NCI-H446 treated with DMSO at 0.1 percent for 48 hours (cell line): ENCODE measurements around the gene BAZ1A.
"Not testable (repeated sequence)": the region's sequence is repeated elsewhere in the genome, so short reads cannot be mapped to it uniquely, and the experiment has no call there.

Source experiments
- DNase-seq: peaks from one replicate; lab custom pipeline; 2025; lab: John Stamatoyannopoulos, UW

BAZ1A gene

GRCh38 chr14:34853041-34853440, 22.1 kb downstream of the BAZ1A start:
- DNase-seq, result no peak

GRCh38 chr14:34851395-34851794, 23.8 kb downstream of the BAZ1A start:
- no peak for DNase-seq

- no peak for DNase-seq
Measured at GRCh38 chr14:34845869-34846268, 29.3 kb downstream of the BAZ1A start.

GRCh38 chr14:34843011-34843554, 32.1 kb downstream of the BAZ1A start:
- DNase-seq, result peak; percentile 14

- no peak for DNase-seq
Measured at GRCh38 chr14:34837801-34838322, 37.3 kb downstream of the BAZ1A start.

GRCh38 chr14:34835312-34835711, 39.8 kb downstream of the BAZ1A start:
- DNase-seq, result no peak

- no peak for DNase-seq
Measured at GRCh38 chr14:34833549-34834523, 41.3 kb downstream of the BAZ1A start.

GRCh38 chr14:34826661-34827060, 48.5 kb downstream of the BAZ1A start:
- no peak for DNase-seq

GRCh38 chr14:34824826-34825225, 50.3 kb downstream of the BAZ1A start:
- no peak for DNase-seq

- DNase-seq, result no peak
Measured at GRCh38 chr14:34824256-34824655, 50.9 kb downstream of the BAZ1A start.

GRCh38 chr14:34817768-34818167, 57.4 kb downstream of the BAZ1A start:
- DNase-seq, result no peak

- DNase-seq, result no peak
Measured at GRCh38 chr14:34810028-34810427, 65.1 kb downstream of the BAZ1A start.

GRCh38 chr14:34806257-34806656, 68.9 kb downstream of the BAZ1A start:
- DNase-seq, result no peak

GRCh38 chr14:34804933-34805332, 70.2 kb downstream of the BAZ1A start:
- no peak for DNase-seq

- not testable (repeated sequence) for DNase-seq
Measured at GRCh38 chr14:34798861-34799260, 76.3 kb downstream of the BAZ1A start.

GRCh38 chr14:34797747-34798583, 77.2 kb downstream of the BAZ1A start:
- no peak for DNase-seq

- DNase-seq, result no peak
Measured at GRCh38 chr14:34796902-34797301, 78.3 kb downstream of the BAZ1A start.

GRCh38 chr14:34794941-34795340, 80.2 kb downstream of the BAZ1A start:
- DNase-seq, result no peak

- DNase-seq, result no peak
Measured at GRCh38 chr14:34794217-34794616, 80.9 kb downstream of the BAZ1A start.

- DNase-seq, result no peak
Measured at GRCh38 chr14:34792598-34792997, 82.6 kb downstream of the BAZ1A start.

- DNase-seq, result no peak
Measured at GRCh38 chr14:34785223-34786006, 89.7 kb downstream of the BAZ1A start.
